ENCODE results near the gene TMEM74B.
"Not testable (repeated sequence)": the region's sequence is repeated elsewhere in the genome, so short reads cannot be mapped to it uniquely, and the experiment has no call there.

Gene TMEM74B

DNA sequence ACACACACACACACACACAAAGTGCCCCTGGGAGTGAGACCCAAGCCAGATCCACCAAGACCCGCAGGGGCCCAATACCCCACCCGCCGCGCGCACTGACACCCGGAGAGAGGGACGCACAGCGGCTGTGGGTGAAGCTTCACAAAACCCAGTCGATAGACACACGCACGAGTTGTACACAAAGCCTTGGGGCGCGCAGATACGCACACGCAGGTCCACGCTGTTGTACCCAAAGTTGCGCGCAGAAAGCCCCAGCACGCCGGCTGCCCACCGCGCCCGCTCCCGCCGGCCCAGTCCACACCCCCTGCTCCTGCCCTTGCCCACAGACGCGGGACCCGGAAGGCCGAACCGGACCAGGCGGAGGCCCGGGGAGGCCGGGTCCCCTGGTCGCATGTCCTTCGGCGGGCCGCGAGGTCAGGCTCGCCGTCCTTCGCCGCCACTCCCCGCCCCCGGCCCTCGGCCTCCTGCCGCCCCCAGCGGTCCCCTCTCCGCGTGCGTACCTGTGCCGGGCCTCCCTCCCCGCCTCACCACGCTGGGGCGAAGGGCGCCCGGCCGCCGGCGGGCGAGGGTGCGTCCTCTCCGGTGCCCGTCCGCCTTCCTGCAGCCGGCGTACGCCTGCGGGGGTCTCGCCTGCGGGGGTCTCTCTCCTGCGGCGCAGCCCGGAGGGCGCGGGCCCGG lies at the start of gene TMEM74B:
Gene TMEM74B, minus strand, starts transcription at position 344 of the 678 bp plus-strand sequence. CDS start 1,180 bp downstream, outside the sequence.
- DNase-seq (ENCODE audit: low read depth), result no peak
- TF ChIP-seq, protein P1, sequence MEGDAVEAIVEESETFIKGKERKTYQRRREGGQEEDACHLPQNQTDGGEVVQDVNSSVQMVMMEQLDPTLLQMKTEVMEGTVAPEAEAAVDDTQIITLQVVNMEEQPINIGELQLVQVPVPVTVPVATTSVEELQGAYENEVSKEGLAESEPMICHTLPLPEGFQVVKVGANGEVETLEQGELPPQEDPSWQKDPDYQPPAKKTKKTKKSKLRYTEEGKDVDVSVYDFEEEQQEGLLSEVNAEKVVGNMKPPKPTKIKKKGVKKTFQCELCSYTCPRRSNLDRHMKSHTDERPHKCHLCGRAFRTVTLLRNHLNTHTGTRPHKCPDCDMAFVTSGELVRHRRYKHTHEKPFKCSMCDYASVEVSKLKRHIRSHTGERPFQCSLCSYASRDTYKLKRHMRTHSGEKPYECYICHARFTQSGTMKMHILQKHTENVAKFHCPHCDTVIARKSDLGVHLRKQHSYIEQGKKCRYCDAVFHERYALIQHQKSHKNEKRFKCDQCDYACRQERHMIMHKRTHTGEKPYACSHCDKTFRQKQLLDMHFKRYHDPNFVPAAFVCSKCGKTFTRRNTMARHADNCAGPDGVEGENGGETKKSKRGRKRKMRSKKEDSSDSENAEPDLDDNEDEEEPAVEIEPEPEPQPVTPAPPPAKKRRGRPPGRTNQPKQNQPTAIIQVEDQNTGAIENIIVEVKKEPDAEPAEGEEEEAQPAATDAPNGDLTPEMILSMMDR (IDR thresholded peaks at IDR 0.05; ENCODE audit: control insufficient read depth, extremely low read depth, insufficient read depth), result no peak
- peak within 1 kb of the TSS; percentile 32; the same call in 1 of the 2 replicates for H3K4me3 ChIP-seq (ENCODE audit: low read depth, low read length)

DNA sequence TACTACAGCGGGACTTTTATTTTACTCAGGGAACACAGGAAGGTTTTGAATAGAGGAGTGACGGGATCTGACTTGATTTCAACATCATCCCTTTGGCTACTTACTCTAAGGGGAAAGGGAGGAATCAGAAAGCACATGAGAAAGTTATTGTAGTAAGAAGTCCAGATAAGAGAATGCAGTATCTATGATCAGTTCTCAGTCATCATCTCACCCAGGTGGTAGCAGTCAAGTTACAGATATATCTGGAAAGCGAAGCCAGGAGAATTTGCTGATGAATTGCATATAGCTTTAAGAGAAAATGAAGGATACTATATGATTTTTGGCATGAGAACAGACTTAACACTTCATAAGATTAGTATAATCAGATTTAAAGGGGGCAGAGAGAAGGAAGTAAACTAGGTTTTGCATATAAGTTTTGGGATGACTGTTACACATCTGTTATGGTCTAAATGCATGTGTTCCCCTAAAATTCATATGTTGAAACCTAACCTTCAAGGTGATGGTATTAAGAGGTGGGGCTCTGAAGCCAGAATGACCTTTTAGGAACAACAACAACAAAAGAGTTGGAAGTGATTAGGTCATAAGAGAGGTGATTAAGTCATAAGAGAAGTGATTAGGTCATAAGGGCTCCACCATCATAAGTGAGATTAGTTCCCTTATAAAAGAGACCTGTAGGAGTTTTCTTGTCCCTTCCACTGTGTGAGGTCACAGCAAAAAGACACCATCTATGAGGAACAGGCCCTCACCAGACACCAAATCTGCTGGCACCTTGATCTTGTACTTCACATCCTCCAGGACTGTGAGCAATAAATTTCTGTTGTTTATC lies 47.7 kb upstream of the TMEM74B start:
- H3K4me3 ChIP-seq (ENCODE audit: low read depth, low read length), result no peak overlapping the region
- no peak for DNase-seq (ENCODE audit: low read depth)
- TF ChIP-seq, protein P1 (IDR thresholded peaks at IDR 0.05; ENCODE audit: control insufficient read depth, extremely low read depth, insufficient read depth), result no peak

DNA sequence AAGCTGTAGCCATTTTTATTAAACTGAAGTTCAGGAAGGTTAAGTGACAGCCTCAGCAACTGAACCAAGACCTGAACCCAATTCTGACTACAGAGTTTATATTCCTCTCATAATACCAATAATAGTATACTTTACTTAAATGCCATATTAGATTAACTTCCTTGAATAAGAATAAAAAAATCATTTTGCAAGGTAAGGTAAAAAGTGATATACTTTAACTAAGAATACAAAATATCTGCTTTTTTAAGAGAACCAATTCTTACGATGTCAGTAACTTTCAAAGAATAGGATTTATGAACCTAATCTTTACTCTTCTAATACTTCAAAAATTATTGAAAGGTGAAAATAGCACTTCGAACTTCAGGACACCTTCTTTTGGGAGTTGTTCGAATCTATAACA lies 44.8 kb upstream of the TMEM74B start:
- DNase-seq (ENCODE audit: low read depth), result no peak
- H3K4me3 ChIP-seq (ENCODE audit: low read depth, low read length), result no peak overlapping the region
- TF ChIP-seq, protein P1 (IDR thresholded peaks at IDR 0.05; ENCODE audit: control insufficient read depth, extremely low read depth, insufficient read depth), result no peak

DNA sequence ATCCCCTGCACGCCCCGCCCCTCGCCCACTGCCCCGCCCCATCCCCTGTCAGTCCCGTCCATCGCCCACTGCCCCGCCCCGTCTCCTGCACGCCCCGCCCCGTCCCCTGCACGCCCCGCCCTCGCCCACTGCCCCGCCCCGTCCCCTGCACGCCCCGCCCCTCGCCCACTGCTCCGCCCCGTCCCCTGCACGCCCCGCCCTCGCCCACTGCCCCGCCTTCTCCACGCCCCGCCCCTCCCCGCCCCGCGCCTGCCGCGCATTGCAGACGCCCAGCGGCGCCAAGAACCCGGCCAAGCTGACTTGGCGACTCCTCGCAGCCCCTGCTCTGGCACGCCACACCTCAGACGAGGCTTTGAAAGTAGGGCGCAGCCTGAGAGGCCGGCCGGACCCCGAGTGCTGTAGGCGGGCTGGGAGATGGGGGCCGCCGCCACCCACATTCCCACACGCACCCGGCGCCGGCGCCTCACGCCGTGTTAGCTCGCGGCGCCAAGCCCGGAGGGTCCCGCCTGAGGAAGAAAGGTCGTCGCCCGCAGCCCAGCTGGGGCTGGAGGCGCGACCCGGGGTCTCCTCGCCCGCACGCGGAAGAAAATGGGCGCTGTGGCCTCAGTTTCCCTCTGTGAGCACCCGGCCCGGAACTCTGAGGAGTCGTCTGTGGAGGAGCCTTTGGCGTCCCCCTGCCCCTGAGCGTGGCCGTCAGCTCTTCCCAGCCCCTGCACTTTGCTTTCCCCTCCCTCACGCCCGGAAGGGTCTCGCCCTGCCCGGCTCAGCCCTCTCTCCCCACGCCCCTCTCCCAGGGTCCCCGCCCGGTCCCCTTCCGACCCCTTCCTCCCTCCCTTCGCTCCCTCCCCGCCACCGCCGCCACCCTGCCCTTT lies 41.2 kb upstream of the TMEM74B start, which contains the start of gene RAD21L1:
Gene RAD21L1, plus strand, starts transcription at position 262 of the 872 bp plus-strand sequence. CDS start 2,410 bp downstream, outside the sequence.
- peak within 1 kb of the TSS; percentile 41 for H3K4me3 ChIP-seq (ENCODE audit: low read depth, low read length)
- TF ChIP-seq, protein P1 (IDR thresholded peaks at IDR 0.05; ENCODE audit: control insufficient read depth, extremely low read depth, insufficient read depth), result no peak; the same call in 1 of the 2 replicates
- DNase-seq (ENCODE audit: low read depth), result no peak

DNA sequence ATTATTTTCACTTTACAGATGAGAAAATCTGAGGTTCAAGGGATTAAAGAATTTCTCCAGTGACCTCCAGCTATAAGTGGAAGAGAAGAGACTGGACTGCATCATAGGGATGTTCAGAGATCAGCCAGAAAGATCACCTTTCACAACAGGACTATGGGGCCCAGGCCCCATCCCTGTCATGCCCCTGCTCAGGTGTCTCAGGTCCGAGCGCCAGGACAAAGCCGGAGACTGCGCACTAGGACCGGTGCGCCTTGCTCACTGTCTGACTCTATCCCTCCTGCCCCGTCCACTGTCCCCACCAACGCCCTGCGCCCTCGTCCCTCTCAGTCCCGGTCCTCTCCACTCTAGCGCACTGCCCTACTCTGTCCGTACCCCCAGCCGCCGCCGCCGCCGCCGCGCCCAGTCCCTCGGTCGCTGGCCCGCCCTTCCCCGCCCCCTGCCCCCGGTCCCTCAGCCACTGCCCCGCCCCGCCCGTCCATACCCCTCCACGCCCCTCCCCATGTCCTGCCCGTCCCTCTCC lies 40.5 kb upstream of the TMEM74B start:
- no peak for DNase-seq (ENCODE audit: low read depth)
- 0 out of 2 replicates have a peak overlapping the region, but pooled peaks have one; percentile 21 for H3K4me3 ChIP-seq (ENCODE audit: low read depth, low read length)
- TF ChIP-seq, protein P1 (IDR thresholded peaks at IDR 0.05; ENCODE audit: control insufficient read depth, extremely low read depth, insufficient read depth), result no peak

DNA sequence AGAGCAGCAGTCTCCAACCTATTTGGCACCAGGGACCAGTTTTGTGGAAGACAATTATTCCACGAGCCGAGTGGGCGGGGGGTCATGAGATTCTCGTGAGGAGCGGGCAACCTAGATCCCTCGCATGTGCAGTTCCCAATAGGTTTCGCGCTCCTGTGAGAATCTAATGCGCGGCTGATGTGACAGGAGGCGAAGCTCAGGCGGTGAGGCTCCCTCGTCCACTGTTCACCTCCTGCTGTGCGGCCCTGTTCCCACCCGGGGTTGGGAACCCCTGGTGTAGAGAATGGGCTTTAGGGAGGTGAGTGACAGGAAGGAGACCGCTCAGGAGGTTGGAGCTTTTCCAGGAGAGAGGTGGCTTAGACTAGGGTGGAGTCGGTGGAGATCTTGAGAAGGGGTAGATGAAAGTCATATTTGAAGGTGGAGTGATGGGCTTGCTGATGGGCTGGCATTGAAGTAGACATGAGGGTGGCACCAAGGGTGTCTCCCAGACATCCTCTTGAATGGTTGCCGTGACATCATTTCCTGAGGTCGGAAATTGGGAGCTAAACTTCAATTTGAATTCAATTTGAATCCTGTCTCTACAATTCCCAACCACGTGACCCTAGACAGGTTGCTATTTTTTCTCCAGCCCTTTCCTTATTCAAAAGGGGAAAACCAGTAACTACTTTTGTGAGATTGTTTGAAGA lies 39.6 kb upstream of the TMEM74B start:
- DNase-seq (ENCODE audit: low read depth), result no peak

DNA sequence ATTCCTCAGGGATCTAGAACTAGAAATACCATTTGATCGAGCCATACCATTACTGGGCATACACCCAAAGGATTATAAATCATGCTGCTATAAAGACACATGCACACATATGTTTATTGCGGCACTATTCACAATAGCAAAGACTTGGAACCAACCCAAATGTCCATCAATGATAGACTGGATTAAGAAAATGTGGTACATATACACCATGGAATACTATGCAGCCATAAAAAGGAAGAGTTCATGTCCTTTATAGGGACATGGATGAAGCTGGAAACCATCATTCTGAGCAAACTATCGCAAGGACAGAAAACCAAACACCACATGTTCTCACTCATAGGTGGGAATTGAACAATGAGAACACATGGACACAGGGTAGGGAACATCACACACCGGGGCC lies 38.0 kb upstream of the TMEM74B start:
- not testable (repeated sequence) for DNase-seq (ENCODE audit: low read depth); H3K4me3 ChIP-seq (ENCODE audit: low read depth, low read length)

More for the DNA sequence above, 39.6 kb upstream of the TMEM74B start:
- TF ChIP-seq, protein P1 (IDR thresholded peaks at IDR 0.05; ENCODE audit: control insufficient read depth, extremely low read depth, insufficient read depth), result no peak
- no peak overlapping the region for H3K4me3 ChIP-seq (ENCODE audit: low read depth, low read length)

DNA sequence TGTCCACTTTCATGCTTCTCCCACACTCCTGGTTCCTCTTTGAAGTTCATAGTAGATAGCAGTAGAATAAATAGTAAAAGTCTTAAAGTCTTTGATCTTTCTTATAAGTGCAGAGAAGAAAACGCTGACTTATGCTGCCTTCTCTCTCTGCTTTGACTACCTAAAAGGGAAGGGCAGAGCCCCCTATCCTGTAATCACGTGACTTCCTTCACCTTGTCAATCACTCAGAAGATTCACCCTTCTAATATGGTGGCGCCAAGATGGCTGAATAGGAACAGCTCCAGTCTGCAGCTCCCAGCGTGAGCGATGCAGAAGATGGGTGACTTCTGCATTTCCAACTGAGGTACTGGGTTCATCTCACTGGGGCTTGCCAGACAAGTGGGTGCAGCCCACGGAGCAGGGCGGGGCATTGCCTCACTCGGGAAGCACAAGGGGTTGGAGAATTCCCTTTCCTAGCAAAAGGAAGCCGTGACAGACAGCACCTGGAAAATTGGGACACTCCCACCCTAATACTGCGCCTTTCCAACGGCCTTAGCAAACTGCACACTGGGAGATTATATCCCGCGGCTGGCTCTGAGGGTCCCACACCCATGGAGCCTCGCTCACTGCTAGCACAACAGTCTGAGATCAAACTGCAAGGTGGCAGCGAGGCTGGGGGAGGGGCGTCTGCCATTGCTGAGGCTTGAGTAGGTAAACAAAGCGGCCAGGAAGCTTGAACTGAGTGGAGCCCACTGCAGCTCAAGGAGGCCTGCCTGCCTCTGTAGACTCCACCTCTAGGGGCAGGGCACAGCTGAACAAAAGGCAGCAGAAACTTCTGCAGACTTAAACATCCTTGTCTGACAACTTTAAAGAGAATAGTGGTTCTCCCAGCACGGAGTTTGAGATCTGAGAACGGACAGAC lies 32.0 kb upstream of the TMEM74B start:
- not testable (repeated sequence) for DNase-seq (ENCODE audit: low read depth); H3K4me3 ChIP-seq (ENCODE audit: low read depth, low read length)

All from LNCaP clone FGC (cell line).